IMR-90 (cell line): ENCODE results near the gene CFDP1.

Experiments used
- CEBPB ChIP-seq: IDR thresholded peaks from 2 replicates; pipeline ENCODE4 v1.6.1; 2012; ENCODE audit warnings: low read depth, low read length, improper control_type of control experiment
- CTCF ChIP-seq: conservative IDR thresholded peaks from 2 replicates; pipeline ENCODE4 v1.5.1; 2012; ENCODE audit warnings: mild to moderate bottlenecking, low read depth, low read length, improper control_type of control experiment
- MAFK ChIP-seq: IDR thresholded peaks from 2 replicates; pipeline ENCODE4 v1.6.1; 2012; ENCODE audit warnings: low read depth, low read length, improper control_type of control experiment
- MAZ ChIP-seq: IDR thresholded peaks from 2 replicates; pipeline ENCODE4 v1.6.1; 2012; ENCODE audit warnings: low read depth, mild to moderate bottlenecking, low read length, improper control_type of control experiment, moderate library complexity, borderline replicate concordance
- POLR2A ChIP-seq: IDR thresholded peaks from 2 replicates; pipeline ENCODE4 v1.6.1; 2012; ENCODE audit warnings: mild to moderate bottlenecking, low read depth, low read length
- RFX5 ChIP-seq: IDR thresholded peaks from 2 replicates; pipeline ENCODE4 v1.8.0; 2012; ENCODE audit warnings: low read depth, mild to moderate bottlenecking, low read length, moderate library complexity

DNA sequence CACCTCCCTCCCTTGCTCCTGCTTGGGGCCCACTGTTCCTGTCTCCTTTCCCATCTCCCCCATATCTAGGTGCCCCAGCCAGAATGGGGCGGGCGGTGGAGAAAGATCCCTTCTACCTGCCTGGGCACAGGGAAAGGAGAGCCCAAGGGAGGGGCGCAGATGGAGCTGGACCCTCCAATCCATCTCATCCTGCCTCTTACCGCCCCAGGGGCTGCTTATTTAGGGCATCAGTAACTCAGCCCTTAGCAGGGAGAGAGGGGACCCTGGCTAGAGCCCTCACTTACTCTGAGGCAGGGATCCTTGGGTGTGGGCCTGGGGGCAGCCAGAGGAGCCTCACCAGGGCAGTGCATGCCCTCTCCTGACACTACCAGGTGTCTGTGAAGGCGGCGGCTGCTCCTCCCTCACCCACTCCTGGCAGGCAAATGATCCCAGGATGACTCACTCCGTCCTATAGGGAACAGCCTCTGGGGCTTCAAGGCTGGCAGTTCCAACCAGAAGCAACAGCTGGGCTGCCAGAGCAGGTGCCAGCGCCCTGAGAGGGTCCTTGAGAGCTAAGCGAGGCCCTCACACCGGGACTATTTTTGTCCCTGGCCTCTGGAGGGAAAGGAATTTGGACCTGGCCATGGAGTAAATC lies 165.6 kb downstream of the CFDP1 start:
- TF ChIP-seq MAFK = no peak
- TF ChIP-seq POLR2A = no peak
- no peak for TF ChIP-seq CEBPB
- TF ChIP-seq CTCF = no peak
- TF ChIP-seq RFX5 = no peak
- TF ChIP-seq MAZ = no peak
